ENCODE results near the gene SLC7A6OS.
"Not testable (repeated sequence)": the region's sequence is repeated elsewhere in the genome, so short reads cannot be mapped to it uniquely, and the experiment has no call there.

The SLC7A6OS gene

DNA sequence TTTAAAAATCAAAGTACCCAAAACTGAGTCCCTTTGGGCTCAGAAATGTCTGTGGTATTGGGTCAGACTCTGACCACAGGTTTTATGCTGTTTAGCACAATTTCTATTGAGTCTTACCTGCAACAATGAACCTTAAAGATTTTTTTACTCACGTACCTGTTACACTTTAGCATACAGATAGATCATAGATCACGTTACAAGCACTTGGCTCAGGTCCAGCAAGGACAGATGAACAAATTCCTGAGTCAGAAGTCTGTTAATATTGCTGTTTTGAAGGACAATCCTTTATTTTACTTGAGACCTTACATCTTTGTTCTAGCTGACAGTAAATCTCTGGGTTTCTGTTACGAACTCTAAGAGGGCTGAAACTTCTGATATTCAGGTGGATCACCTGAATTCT is 12.8 kb downstream of the SLC7A6OS start:
- no peak for DNase-seq

GRCh38 chr16:68296693-68297092 is 14.1 kb downstream of the SLC7A6OS start:
- DNase-seq: no peak

DNA sequence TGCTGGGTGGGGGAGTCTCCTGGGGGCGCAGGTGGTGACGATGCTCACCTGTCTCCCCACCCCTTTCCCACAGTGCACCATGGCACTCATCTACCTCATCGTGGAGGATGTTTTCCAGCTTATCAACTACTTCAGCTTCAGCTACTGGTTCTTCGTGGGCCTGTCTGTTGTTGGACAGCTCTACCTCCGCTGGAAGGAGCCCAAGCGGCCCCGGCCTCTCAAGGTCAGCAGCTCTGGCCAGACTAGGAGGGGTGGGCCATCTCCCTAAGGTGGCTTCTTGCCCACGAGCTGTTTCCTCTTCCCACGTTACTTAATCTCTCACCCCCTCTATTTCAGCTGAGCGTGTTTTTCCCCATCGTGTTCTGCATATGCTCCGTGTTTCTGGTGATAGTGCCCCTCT is 14.5 kb downstream of the SLC7A6OS start:
- no peak for DNase-seq

- DNase-seq: no peak
Measured at GRCh38 chr16:68292425-68292824, 18.3 kb downstream of the SLC7A6OS start.

- no peak for DNase-seq
Measured at GRCh38 chr16:68291227-68291626, 19.5 kb downstream of the SLC7A6OS start.

- DNase-seq: no peak
Measured at GRCh38 chr16:68290450-68290849, 20.3 kb downstream of the SLC7A6OS start.

GRCh38 chr16:68289621-68290329 is 21.0 kb downstream of the SLC7A6OS start:
- DNase-seq: no peak

DNA sequence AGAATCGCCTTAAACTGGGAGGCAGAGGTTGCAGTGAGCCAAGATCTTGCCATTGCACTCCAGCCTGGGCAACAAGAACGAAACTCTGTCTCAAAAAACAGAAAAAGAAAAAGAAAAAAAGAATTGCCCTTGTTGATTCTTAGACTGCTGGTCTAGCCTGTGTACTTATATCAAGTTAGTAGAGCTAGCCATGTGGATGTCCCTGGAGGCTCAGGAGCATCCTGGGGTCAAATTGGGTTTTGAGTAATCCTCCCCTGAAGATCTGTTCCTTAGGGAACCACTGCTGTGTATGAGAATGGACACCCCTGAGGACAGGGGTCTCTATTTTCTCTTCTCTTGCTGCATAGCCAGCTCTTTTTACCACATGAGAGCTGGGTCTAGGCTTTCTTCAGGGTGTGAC is 21.5 kb downstream of the SLC7A6OS start:
- no peak for DNase-seq

DNA sequence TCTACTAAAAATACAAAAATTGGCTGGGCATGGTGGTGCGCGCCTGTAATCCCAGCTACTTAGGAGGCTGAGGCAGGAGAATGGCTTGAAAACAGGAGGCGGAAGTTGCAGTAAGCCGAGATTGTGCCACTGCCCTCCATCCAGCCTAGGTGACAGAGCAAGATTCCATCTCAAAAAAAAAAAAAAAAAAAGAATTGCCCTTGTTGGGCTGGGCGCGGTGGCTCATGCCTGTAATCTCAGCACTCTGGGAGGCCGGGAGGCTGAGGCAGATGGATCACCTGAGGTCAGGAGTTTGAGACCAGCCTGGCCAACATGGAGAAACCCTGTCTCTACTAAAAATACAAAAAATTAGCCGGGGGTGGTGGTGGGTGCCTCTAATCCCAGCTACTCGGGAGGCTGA is 21.9 kb downstream of the SLC7A6OS start:
- DNase-seq: not testable (repeated sequence)

DNA sequence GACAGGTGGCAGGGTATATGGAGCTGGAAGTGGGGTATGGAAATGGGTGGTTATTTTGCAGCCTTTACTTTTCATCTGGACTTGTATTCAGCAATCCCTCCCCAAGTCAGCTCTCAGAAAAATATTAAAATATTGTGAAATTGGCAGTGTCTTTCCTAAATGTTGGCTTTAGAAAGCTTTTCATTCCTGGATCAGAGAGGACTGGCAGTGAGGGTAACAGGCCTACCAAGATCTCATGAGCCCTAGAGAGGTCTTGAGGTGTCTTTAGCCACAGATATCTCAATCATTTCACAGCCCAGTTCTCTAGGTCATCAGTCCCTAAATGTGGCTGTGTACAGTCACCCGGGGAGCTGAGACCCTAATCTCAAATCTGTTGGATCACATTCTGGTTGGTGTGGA is 22.5 kb downstream of the SLC7A6OS start:
- DNase-seq: no peak

DNA sequence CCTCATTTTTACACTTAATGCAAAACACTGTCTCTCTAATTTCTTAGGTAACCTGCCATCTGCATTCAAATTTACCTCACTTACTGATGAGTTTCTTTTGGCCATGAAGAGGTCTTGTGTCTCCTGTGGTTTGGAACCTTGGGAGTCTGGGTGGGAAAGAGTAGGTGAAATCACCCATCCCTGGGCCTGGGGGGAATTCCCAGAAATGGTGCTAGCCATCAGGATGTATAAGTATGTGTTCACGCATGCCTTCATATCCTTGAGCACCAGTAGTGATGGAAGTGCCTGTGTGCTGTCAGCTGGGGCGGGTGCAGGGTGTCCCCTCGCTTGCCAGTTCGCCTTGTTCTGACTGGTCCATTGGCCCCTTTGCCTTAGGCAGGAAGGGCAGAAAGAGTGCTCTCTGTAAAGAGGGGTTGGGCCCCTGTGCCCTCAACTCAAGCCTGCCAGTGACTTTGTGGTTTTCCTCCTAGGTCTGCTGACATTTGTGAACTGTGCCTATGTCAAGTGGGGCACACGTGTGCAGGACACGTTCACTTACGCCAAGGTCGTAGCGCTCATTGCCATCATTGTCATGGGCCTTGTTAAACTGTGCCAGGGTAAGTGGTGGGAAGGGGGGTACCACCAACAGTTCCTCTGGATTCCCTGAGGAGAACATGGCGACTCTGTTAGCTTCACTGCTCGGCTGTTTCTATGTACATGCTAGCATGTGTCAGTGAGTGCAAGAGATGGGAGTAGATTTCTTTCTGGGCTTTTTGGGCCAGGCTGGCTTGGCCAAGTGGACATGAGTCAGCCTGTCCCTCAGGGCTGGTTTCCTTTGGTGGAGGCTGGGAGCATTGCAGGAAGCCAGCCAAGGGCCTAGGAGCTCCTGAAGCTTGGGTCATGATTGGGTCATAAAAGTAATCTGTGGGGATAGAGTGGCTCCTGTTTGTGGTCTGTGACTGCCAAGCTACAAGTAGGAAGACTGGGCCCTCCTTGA is 23.2 kb downstream of the SLC7A6OS start:
- no peak for DNase-seq

GRCh38 chr16:68286153-68287074 is 24.3 kb downstream of the SLC7A6OS start:
- DNase-seq: no peak

DNA sequence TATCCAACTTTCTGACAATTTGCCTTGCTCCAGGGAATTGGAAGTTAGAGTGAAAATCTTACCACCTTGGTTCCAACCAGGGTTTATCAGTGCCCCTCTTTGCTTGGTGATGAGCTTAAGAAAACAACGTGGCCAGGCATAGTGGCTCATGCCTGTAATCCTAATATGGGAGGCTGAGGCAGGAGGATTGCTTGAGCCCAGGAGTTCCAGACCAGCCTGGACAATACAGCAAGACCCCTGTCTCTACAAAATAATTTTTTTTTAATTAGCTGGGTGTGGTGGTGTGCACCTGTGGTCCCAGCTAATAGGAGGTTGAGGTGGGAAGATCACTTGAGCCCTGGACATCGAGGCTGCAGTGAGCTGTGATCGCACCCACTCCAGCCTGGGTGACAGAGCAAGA is 25.1 kb downstream of the SLC7A6OS start:
- DNase-seq: no peak

GRCh38 chr16:68284847-68285246 is 25.9 kb downstream of the SLC7A6OS start:
- no peak for DNase-seq

DNA sequence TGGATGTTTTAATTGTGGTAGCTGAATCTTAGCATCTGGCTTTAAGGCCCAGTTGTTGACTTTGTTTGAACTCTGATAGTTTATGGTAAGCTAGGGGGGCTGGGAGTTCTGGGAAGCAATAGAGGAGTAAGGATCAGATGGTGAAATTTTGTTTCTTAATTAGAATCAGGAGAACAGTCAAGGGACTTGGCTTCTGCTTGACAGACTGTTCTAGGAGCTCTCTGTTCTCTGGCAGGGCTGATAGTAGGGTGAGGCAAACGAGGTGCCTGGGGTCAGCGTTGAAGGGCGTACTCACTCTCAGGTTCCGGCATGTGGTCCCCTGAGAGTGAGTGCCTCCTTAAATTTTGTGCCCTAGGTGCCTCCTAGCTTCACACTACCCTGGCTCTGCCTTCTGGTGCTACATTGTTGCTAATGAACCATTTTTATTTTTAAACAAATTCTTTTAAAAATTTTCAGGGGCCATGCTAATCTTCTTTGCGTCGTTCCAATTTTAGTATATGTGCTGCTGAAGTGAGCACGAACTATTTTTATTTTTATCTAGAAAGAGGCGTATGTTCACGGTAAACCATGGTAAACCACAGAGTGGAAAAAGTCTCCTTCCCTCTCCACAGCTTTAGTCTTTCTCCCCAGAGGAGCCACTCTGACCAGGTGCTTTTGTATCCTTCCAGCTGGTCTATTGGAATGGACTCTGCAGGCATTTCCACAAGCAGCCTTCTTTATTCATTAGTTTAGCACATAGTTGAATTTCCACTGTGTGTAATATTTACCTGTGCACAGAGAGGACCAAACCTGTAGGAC is 26.7 kb downstream of the SLC7A6OS start:
- no peak for DNase-seq

DNA sequence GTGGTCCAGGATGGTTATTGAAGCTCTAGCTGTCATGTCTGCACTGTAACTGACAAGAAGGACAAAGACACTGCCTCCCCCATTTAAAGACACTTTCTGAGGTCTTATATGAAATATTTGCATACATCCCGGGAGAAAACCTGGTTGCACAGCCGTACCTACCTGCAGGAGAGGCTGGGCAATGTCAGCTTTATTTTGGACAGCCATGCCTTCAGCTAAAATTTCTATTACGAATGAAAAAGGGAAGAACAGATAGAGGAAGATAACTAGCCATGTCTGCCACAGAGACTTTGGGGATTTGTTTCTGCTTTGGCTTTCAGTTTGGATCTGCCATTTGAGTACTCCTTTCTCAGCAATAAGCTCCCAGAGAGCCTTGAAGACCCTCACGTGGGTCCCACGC is 27.4 kb downstream of the SLC7A6OS start:
- DNase-seq: no peak

- DNase-seq: no peak
Measured at GRCh38 chr16:68282064-68282452, 28.7 kb downstream of the SLC7A6OS start.

GRCh38 chr16:68281368-68282063 is 29.2 kb downstream of the SLC7A6OS start:
- DNase-seq: no peak

DNA sequence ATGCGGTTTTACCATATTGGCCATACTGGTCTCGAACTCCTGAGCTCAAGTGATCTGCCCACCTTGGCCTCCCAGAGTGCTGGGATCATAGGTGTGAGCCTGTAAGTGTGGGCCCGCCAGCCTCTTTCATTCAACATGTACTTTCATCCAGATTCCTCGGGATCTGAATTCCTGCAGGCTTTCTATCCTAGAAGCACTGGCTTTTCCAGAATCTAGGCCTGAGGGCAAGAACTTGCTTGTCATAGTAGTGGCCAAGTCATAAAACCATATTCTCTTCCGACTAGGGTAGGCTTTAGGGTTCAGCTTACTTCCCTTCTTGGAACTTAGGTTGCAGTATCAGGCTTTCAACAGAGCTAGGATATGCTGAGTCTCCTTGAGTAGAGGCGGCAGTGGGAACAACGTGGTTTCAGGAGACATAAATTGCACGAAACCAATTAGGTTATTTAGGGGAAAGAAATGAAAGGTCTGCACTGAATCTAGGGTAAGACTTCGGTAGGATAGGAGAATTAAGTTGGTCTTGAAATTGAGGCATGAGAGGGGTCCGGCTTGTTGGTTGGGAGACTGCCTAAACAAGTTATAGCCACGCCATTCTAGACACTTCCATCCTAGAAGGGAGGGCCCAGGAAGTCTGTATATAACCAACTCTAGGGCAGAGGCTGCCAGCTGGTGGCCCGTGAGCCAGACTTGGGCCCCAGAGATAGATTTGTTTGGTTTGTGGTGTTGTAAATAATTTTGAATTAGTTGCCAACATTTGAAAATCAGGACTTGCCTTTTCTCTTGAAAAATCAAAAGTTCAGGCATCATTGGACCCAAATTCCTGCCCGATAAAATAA is 30.8 kb downstream of the SLC7A6OS start:
- DNase-seq: no peak

DNA sequence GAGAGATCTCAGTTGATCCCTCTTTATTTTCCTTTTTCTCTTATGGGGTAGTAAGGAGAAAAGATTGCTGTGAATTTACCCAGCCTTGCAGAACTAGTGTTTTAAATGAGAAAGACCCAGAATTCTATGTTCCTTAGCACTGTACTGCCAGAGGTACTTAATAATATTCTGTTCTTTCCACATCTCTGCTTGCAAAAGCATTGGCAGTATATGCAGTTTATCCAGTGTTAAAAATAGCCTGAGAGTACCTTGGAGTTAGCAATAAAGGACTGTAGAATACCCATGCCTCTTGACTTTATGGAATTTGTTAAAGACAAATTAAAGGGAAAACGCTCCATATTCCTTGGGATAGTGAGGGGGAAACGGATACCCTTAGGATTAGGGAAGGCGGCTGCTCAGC is 34.5 kb downstream of the SLC7A6OS start:
- no peak for DNase-seq

All from NCI-H2081 treated with DMSO at 0.1 percent for 48 hours (cell line).